Parathyroid adenoma (tissue), 2 donors: ENCODE data around the gene ZNF213.
A peak's percentile ranks its signal among the peaks of the same experiment; 100 is the strongest.

Experiments used
- H2AFZ ChIP-seq: fragments of 300-600 bp; sonication (generic); one replicate; pipeline ENCODE4 v1.7.0; 2017; ENCODE audit warnings: antibody characterized with exemption, mild to moderate bottlenecking
- H3K27ac ChIP-seq: fragments of 300-600 bp; sonication (generic); one replicate; pipeline ENCODE4 v1.7.0; 2017
- H3K27me3 ChIP-seq: fragments of 300-600 bp; sonication (generic); one replicate; pipeline ENCODE4 v1.7.0; 2017; ENCODE audit warnings: low read length; ENCODE audit not compliant: control insufficient read depth, insufficient read depth
- H3K36me3 ChIP-seq: fragments of 300-600 bp; sonication (generic); one replicate; pipeline ENCODE4 v1.7.0; 2017; ENCODE audit warnings: low read length; ENCODE audit not compliant: control insufficient read depth, insufficient read depth
- H3K4me1 ChIP-seq: fragments of 300-600 bp; sonication (generic); one replicate; pipeline ENCODE4 v1.7.0; 2017; ENCODE audit warnings: control low read depth
- H3K4me2 ChIP-seq: fragments of 300-600 bp; sonication (generic); one replicate; pipeline ENCODE4 v1.7.0; 2017; ENCODE audit warnings: low read length
- H3K4me3 ChIP-seq: fragments of 300-600 bp; sonication (generic); one replicate; pipeline ENCODE4 v1.7.0; 2017; ENCODE audit warnings: low read depth, low read length
- H3K79me2 ChIP-seq: fragments of 300-600 bp; sonication (generic); one replicate; pipeline ENCODE4 v1.7.0; 2017; ENCODE audit warnings: control low read depth
- H3K9ac ChIP-seq: fragments of 300-600 bp; sonication (generic); one replicate; pipeline ENCODE4 v1.7.0; 2017; ENCODE audit warnings: mild to moderate bottlenecking
- H3K9me3 ChIP-seq: fragments of 300-600 bp; sonication (generic); one replicate; pipeline ENCODE4 v1.7.0; 2017; ENCODE audit warnings: low read length; ENCODE audit not compliant: control insufficient read depth
- CTCF ChIP-seq: fragments of 300-600 bp; sonication (generic); IDR thresholded peaks from one replicate; pipeline ENCODE4 v1.7.0; 2017; ENCODE audit warnings: antibody characterized with exemption, mild to moderate bottlenecking
- donor health status: primary hyperparathyroidism.

Gene ZNF213

GRCh38 chr16:3101841-3102470 lies 32.9 kb upstream of the ZNF213 start:
- no peaks in the 10 kb centered on the region for H3K79me2 ChIP-seq
- H3K9ac ChIP-seq, result no peak overlapping the region
- no peak overlapping the region for H2AFZ ChIP-seq
- no peaks in the 10 kb centered on the region for H3K27me3 ChIP-seq
- H3K4me3 ChIP-seq, result no peak overlapping the region
- no peaks in the 10 kb centered on the region for H3K9me3 ChIP-seq
- TF ChIP-seq CTCF, result no peak
- peak overlapping the region; percentile 29 for H3K27ac ChIP-seq
- no peak overlapping the region for H3K4me2 ChIP-seq
- no peaks in the 10 kb centered on the region for H3K36me3 ChIP-seq
- H3K4me1 ChIP-seq, result peaks cover 11% of the 10 kb centered on the region

GRCh38 chr16:3106205-3106928 lies 28.5 kb upstream of the ZNF213 start:
- peaks cover 7% of the 10 kb centered on the region for H3K4me1 ChIP-seq
- H3K4me3 ChIP-seq, result peak overlapping the region; percentile 79
- no peaks in the 10 kb centered on the region for H3K36me3 ChIP-seq
- peak overlapping the region; percentile 78 for H3K9ac ChIP-seq
- no peaks in the 10 kb centered on the region for H3K79me2 ChIP-seq
- no peaks in the 10 kb centered on the region for H3K27me3 ChIP-seq
- peak overlapping the region; percentile 99 for H3K4me2 ChIP-seq
- TF ChIP-seq CTCF, result no peak
- peak overlapping the region; percentile 100 for H2AFZ ChIP-seq
- peak overlapping the region; percentile 82 for H3K27ac ChIP-seq
- H3K9me3 ChIP-seq, result no peaks in the 10 kb centered on the region

- H2AFZ ChIP-seq, result peak within 1 kb of the TSS; percentile 83
- H3K9ac ChIP-seq, result no peak within 1 kb of the TSS
- peak within 1 kb of the TSS; percentile 94 for H3K4me3 ChIP-seq
- no peaks in the 10 kb centered on the region for H3K36me3 ChIP-seq
- H3K79me2 ChIP-seq, result no peaks in the 10 kb centered on the region
- peaks cover 9% of the 10 kb centered on the region for H3K4me1 ChIP-seq
- no peaks in the 10 kb centered on the region for H3K27me3 ChIP-seq
- no peak for TF ChIP-seq CTCF
- peak within 1 kb of the TSS; percentile 88 for H3K4me2 ChIP-seq
- H3K9me3 ChIP-seq, result no peaks in the 10 kb centered on the region
- H3K27ac ChIP-seq, result peak within 1 kb of the TSS; percentile 30
These were observed 22.6 kb upstream of the ZNF213 start, which contains the start of gene ZNF205 for GRCh38 chr16:3112058-3112880. ZNF205 (plus strand) TSS chr16:3112586; CDS start chr16:3113431, 845 bp downstream.

- Histone ChIP-seq H3K36me3 (no peaks in the 10 kb centered on the region), H3K79me2 (no peaks in the 10 kb centered on the region), H3K27ac (peak overlapping the region; percentile 30), H3K4me1 (peaks cover 8% of the 10 kb centered on the region), H3K4me3 (peak overlapping the region; percentile 94), H2AFZ (peak overlapping the region; percentile 83), H3K27me3 (no peaks in the 10 kb centered on the region), H3K9me3 (no peaks in the 10 kb centered on the region), H3K9ac (no peak overlapping the region), H3K4me2 (peak overlapping the region; percentile 88)
- TF ChIP-seq CTCF, result no peak
These were observed 21.8 kb upstream of the ZNF213 start for GRCh38 chr16:3112881-3113574.
